H9 (cell line): ENCODE measurements around the gene OBI1. TPM values are rescaled to one million over a fixed set of nuclear protein-coding genes. Genes with fewer than 3 reads are reported as not detected.
A peak's percentile ranks its signal among the peaks of the same experiment; 100 is the strongest.

Experiments used
- DNase-seq: peaks from one replicate; pipeline ENCODE4 v3.0.0-alpha.2; 2017
- H2AFZ ChIP-seq: one replicate; pipeline ENCODE4 v1.6.1; 2013; ENCODE audit warnings: mild to moderate bottlenecking, low read length, control low read depth, moderate library complexity
- H2AK5ac ChIP-seq: 2 replicates; pipeline ENCODE4 v1.6.1; 2013; ENCODE audit warnings: low read length, control low read depth, mixed read lengths; ENCODE audit not compliant: insufficient read length
- H2BK120ac ChIP-seq: one replicate; pipeline ENCODE4 v1.6.1; 2013; ENCODE audit warnings: low read depth, mild to moderate bottlenecking, low read length, control low read depth, inconsistent platforms; ENCODE audit not compliant: poor library complexity, severe bottlenecking
- H2BK12ac ChIP-seq: 2 replicates; pipeline ENCODE4 v1.6.1; 2013; ENCODE audit warnings: low read length, control low read depth, mixed read lengths, low read depth; ENCODE audit not compliant: insufficient read length
- H2BK15ac ChIP-seq: 2 replicates; pipeline ENCODE4 v1.6.1; 2013; ENCODE audit warnings: low read depth, low read length, control low read depth
- H2BK20ac ChIP-seq: one replicate; pipeline ENCODE4 v1.6.1; 2013; ENCODE audit warnings: low read depth, mild to moderate bottlenecking, low read length, control low read depth, inconsistent platforms; ENCODE audit not compliant: poor library complexity, severe bottlenecking
- H2BK5ac ChIP-seq: 2 replicates; pipeline ENCODE4 v1.6.1; 2013; ENCODE audit warnings: low read length, control low read depth, mixed read lengths; ENCODE audit not compliant: insufficient read length
- H3K14ac ChIP-seq: 2 replicates; pipeline ENCODE4 v1.6.1; 2013; ENCODE audit warnings: low read length, control low read depth; ENCODE audit not compliant: insufficient read depth
- H3K18ac ChIP-seq: 2 replicates; pipeline ENCODE4 v1.6.1; 2013; ENCODE audit warnings: low read depth, mild to moderate bottlenecking, mixed read lengths, low read length, control low read depth; ENCODE audit not compliant: insufficient read length
- H3K23ac ChIP-seq: 2 replicates; pipeline ENCODE4 v1.6.1; 2013; ENCODE audit warnings: low read length, control low read depth, mixed read lengths, low read depth; ENCODE audit not compliant: insufficient read length
- H3K23me2 ChIP-seq: 2 replicates; pipeline ENCODE4 v1.6.1; 2013; ENCODE audit warnings: low read depth, mild to moderate bottlenecking, mixed read lengths, low read length, control low read depth; ENCODE audit not compliant: insufficient read length, poor library complexity, severe bottlenecking
- H3K27ac ChIP-seq: 2 replicates; pipeline ENCODE4 v1.5.1; 2013; ENCODE audit warnings: low read length, control low read depth, mixed read lengths, low read depth; ENCODE audit not compliant: insufficient read length
- H3K27me3 ChIP-seq: 2 replicates; pipeline ENCODE4 v1.6.1; 2013; ENCODE audit warnings: low read length, control low read depth, inconsistent platforms; ENCODE audit not compliant: insufficient read depth
- H3K4ac ChIP-seq: 2 replicates; pipeline ENCODE4 v1.6.1; 2013; ENCODE audit warnings: low read depth, mild to moderate bottlenecking, control low read depth, inconsistent platforms, low read length, moderate library complexity
- H3K4me1 ChIP-seq: 2 replicates; pipeline ENCODE4 v1.6.1; 2013; ENCODE audit warnings: low read length, control low read depth, inconsistent platforms; ENCODE audit not compliant: insufficient read depth
- H3K4me2 ChIP-seq: 2 replicates; pipeline ENCODE4 v1.6.1; 2013; ENCODE audit warnings: low read length, control low read depth, mixed read lengths; ENCODE audit not compliant: insufficient read length, insufficient read depth
- H3K56ac ChIP-seq: 2 replicates; pipeline ENCODE4 v1.6.1; 2013; ENCODE audit warnings: low read depth, mild to moderate bottlenecking, mixed read lengths, low read length, control low read depth; ENCODE audit not compliant: insufficient read length
- H3K79me1 ChIP-seq: 2 replicates; pipeline ENCODE4 v1.6.1; 2013; ENCODE audit warnings: low read depth, mild to moderate bottlenecking, moderate library complexity, low read length, control low read depth, inconsistent platforms; ENCODE audit not compliant: insufficient read depth, poor library complexity, severe bottlenecking
- H3K79me2 ChIP-seq: 2 replicates; pipeline ENCODE4 v1.6.1; 2013; ENCODE audit warnings: low read length, control low read depth, inconsistent platforms; ENCODE audit not compliant: insufficient read depth
- H3K9ac ChIP-seq: 2 replicates; pipeline ENCODE4 v1.6.1; 2013; ENCODE audit warnings: low read length, control low read depth, mixed read lengths; ENCODE audit not compliant: insufficient read length; ENCODE audit errors: extremely low read depth
- H3K9me3 ChIP-seq: one replicate; pipeline ENCODE4 v1.6.1; 2013; ENCODE audit warnings: low read depth, low read length, inconsistent platforms; ENCODE audit not compliant: control insufficient read depth
- H3T11ph ChIP-seq: one replicate; pipeline ENCODE4 v1.6.1; 2013; ENCODE audit warnings: mild to moderate bottlenecking, low read length, control low read depth, inconsistent platforms
- H4K20me1 ChIP-seq: one replicate; pipeline ENCODE4 v1.6.1; 2013; ENCODE audit not compliant: control insufficient read depth, insufficient read length, insufficient read depth
- H4K5ac ChIP-seq: 2 replicates; pipeline ENCODE4 v1.6.1; 2013; ENCODE audit warnings: low read depth, mild to moderate bottlenecking, mixed read lengths, low read length, control low read depth; ENCODE audit not compliant: insufficient read length
- H4K8ac ChIP-seq: replicated peaks from 2 replicates; pipeline ENCODE4 v1.6.1; 2013; ENCODE audit warnings: low read length, control low read depth, mixed read lengths, low read depth; ENCODE audit not compliant: insufficient read length
- H4K91ac ChIP-seq: 2 replicates; pipeline ENCODE4 v1.6.1; 2013; ENCODE audit warnings: low read depth, mild to moderate bottlenecking, moderate library complexity, mixed read lengths, low read length, control low read depth; ENCODE audit not compliant: insufficient read length
- H3K27ac Mint-ChIP-seq, 3 experiments: 2 replicates in 2 of 3; 3 replicates in 1 of 3; pipeline ENCODE4 v1.8.0; 2020 to 2021; ENCODE audit warnings: mixed read lengths in 3 of 3, mild to moderate bottlenecking in 1 of 3, moderate library complexity in 1 of 3
- H3K27me3 Mint-ChIP-seq: 2 replicates; pipeline ENCODE4 v1.8.0; 2021; ENCODE audit warnings: low read depth, mild to moderate bottlenecking, moderate library complexity, mixed read lengths
- H3K36me3 Mint-ChIP-seq, 3 experiments: 2 replicates in 2 of 3; 3 replicates in 1 of 3; pipeline ENCODE4 v1.8.0; 2020 to 2021; ENCODE audit warnings: low read depth in 3 of 3, mixed read lengths in 3 of 3; ENCODE audit not compliant: insufficient read depth in 1 of 3
- H3K4me1 Mint-ChIP-seq, 2 experiments: 2 replicates each; pipeline ENCODE4 v1.8.0; 2020; ENCODE audit warnings: mixed read lengths in 2 of 2
- H3K4me3 Mint-ChIP-seq, 2 experiments: 2 replicates in 1 of 2; 3 replicates in 1 of 2; pipeline ENCODE4 v1.8.0; 2020 to 2021; ENCODE audit warnings: mild to moderate bottlenecking in 2 of 2, mixed read lengths in 2 of 2, moderate library complexity in 1 of 2
- H3K9me3 Mint-ChIP-seq, 2 experiments: 2 replicates in 1 of 2; 3 replicates in 1 of 2; pipeline ENCODE4 v1.8.0; 2020; ENCODE audit warnings: mild to moderate bottlenecking in 2 of 2, mixed read lengths in 2 of 2, moderate library complexity in 1 of 2
- CTCF ChIP-seq: fragments of 200-600 bp; sonication (generic); conservative IDR thresholded peaks from 3 replicates; pipeline ENCODE4 v1.8.0; 2021; ENCODE audit warnings: antibody characterized with exemption, mild to moderate bottlenecking
- WGBS: extraction: QIAGEN DNeasy Blood & Tissue Kit; methylation state at CpG from one replicate; pipeline ENCODE4 v1.1.7; 2013; ENCODE audit warnings: missing lambda C conversion rate, low lambda C conversion rate, mixed read lengths; ENCODE audit not compliant: insufficient read length; ENCODE audit errors: extremely low coverage; 5-methylcytosine and 5-hydroxymethylcytosine counted together
- total RNA-seq: library from RNA; stranded (reverse); gene quantifications from 2 replicates; pipeline ENCODE4 v1.2.1, GENCODE V29; 2021

The OBI1 gene
- total RNA-seq, 1 experiment from 2014 or later, result 24.4 TPM

- WGBS, result no CpG with 5 or more reads among the region's 21 CpGs
- Histone ChIP-seq H2BK5ac (no peak overlapping the region), H3K23ac (no peak overlapping the region), H3K9ac (no peak overlapping the region), H3K27me3 (peaks cover 17% of the 10 kb centered on the region), H3K23me2 (no peaks in the 10 kb centered on the region), H4K8ac (no peak overlapping the region), H3K4me2 (peak overlapping the region; percentile 33), H3K4ac (no peak overlapping the region), H3K56ac (no peak overlapping the region), H2BK15ac (no peak overlapping the region), H2AFZ (no peak overlapping the region), H3K27ac (no peak overlapping the region), H3K18ac (no peak overlapping the region), H3K79me1 (no peaks in the 10 kb centered on the region), H4K91ac (no peak overlapping the region), H2BK120ac (no peak overlapping the region), H3K14ac (no peak overlapping the region; the same call in 1 of the 2 replicates), H4K5ac (no peak overlapping the region), H3K79me2 (no peaks in the 10 kb centered on the region), H2BK20ac (no peak overlapping the region), H2BK12ac (no peak overlapping the region), H3T11ph (no peak overlapping the region), H3K9me3 (no peaks in the 10 kb centered on the region), H2AK5ac (no peak overlapping the region), H3K4me1 (no peaks in the 10 kb centered on the region), H4K20me1 (no peaks in the 10 kb centered on the region)
- Mint-ChIP-seq H3K36me3 (no peaks in the 10 kb centered on the region), H3K4me3 (peak overlapping the region; percentile 12 to 80; a peak in 4 of 5 replicates), H3K27me3 (peaks cover 86% of the 10 kb centered on the region), H3K4me1 (peaks cover 3 to 19% of the 10 kb centered on the region in 2 experiments), H3K27ac (no peak overlapping the region), H3K9me3 (no peaks in the 10 kb centered on the region; a peak in 2 of 5 replicates)
- TF ChIP-seq CTCF, result peak; percentile 90
- peak; percentile 88 for DNase-seq
These were observed 72.2 kb downstream of the OBI1 start for GRCh38 chr13:78586706-78587105.
